Muscle of leg (tissue), 11 donors: ENCODE results near the gene ARAP2. TPM values are rescaled to one million over a fixed set of nuclear protein-coding genes. Genes with fewer than 3 reads are reported as not detected.

Source experiments
- DNase-seq: peaks from one replicate; pipeline ENCODE4 v3.0.0; 2013
- H3K27ac ChIP-seq: one replicate; pipeline ENCODE4 v1.5.1; 2013; ENCODE audit warnings: mild to moderate bottlenecking, low read length, control low read depth
- H3K27me3 ChIP-seq: one replicate; pipeline ENCODE4 v1.6.1; 2013; ENCODE audit warnings: low read length; ENCODE audit not compliant: control insufficient read depth, insufficient read depth
- H3K36me3 ChIP-seq: one replicate; pipeline ENCODE4 v1.6.1; 2013; ENCODE audit warnings: low read length; ENCODE audit not compliant: control insufficient read depth, insufficient read depth
- H3K4me1 ChIP-seq: one replicate; pipeline ENCODE4 v1.6.1; 2013; ENCODE audit warnings: low read length; ENCODE audit not compliant: control insufficient read depth, insufficient read depth
- H3K4me3 ChIP-seq: one replicate; pipeline ENCODE4 v1.5.1; 2013; ENCODE audit warnings: low read length, control low read depth
- H3K9me3 ChIP-seq: replicated peaks from 2 replicates; pipeline ENCODE4 v1.6.1; 2013; ENCODE audit warnings: low read depth, low read length; ENCODE audit not compliant: control insufficient read depth
- WGBS: methylation state at CpG from one replicate; pipeline ENCODE4 v1.1.5; 2013; ENCODE audit warnings: missing lambda C conversion rate; ENCODE audit not compliant: insufficient coverage; 5-methylcytosine and 5-hydroxymethylcytosine counted together
- polyA plus RNA-seq, 8 donors: library from polyadenylated mRNA; unstranded; fragments of 120-200 nt; gene quantifications; one replicate each; pipeline versions ENCODE4 v1.2.1 to v1.2.3, GENCODE V29; 2013; ENCODE audit warnings: inconsistent platforms in 1 of 8, low replicate concordance in 1 of 8; ENCODE audit not compliant: insufficient read length in 8 of 8, insufficient read depth in 1 of 8
- total RNA-seq: library from RNA; stranded (reverse); fragments of 120-200 nt; gene quantifications from one replicate; pipeline ENCODE4 v1.2.4, GENCODE V29; 2013

ARAP2 gene
- total and polyA plus RNA-seq, 9 donors = 0.58 to 2.4 (median 1.3) TPM

- no peak for DNase-seq
- WGBS = 86% methylated on average over 2 of the region's 4 CpGs
- Histone ChIP-seq H3K4me1 (no peaks in the 10 kb centered on the region), H3K4me3 (no peak overlapping the region), H3K27ac (no peak overlapping the region), H3K9me3 (no peaks in the 10 kb centered on the region), H3K27me3 (no peaks in the 10 kb centered on the region), H3K36me3 (no peaks in the 10 kb centered on the region)
Measured at GRCh38 chr4:36237366-36238313, 6.7 kb downstream of the ARAP2 start.

- WGBS = no CpG with 5 or more reads among the region's 2 CpGs
- Histone ChIP-seq H3K4me3 (no peak overlapping the region), H3K36me3 (no peaks in the 10 kb centered on the region), H3K27me3 (no peaks in the 10 kb centered on the region), H3K4me1 (no peaks in the 10 kb centered on the region), H3K9me3 (no peaks in the 10 kb centered on the region), H3K27ac (no peak overlapping the region)
- DNase-seq = no peak
Measured at GRCh38 chr4:36236159-36236558, 8.2 kb downstream of the ARAP2 start.

- H3K27ac ChIP-seq = no peak overlapping the region
- H3K9me3 ChIP-seq = no peaks in the 10 kb centered on the region
- no peaks in the 10 kb centered on the region for H3K36me3 ChIP-seq
- no peak for DNase-seq
- WGBS = 89% methylated on average over 2 of the region's 3 CpGs
- H3K4me1 ChIP-seq = no peaks in the 10 kb centered on the region
- no peak overlapping the region for H3K4me3 ChIP-seq
- no peaks in the 10 kb centered on the region for H3K27me3 ChIP-seq
Measured at GRCh38 chr4:36235306-36235705, 9.0 kb downstream of the ARAP2 start.

GRCh38 chr4:36233567-36234266 is 10.6 kb downstream of the ARAP2 start:
- Histone ChIP-seq H3K4me3 (no peak overlapping the region), H3K4me1 (no peaks in the 10 kb centered on the region), H3K27ac (no peak overlapping the region), H3K36me3 (no peaks in the 10 kb centered on the region), H3K9me3 (no peaks in the 10 kb centered on the region), H3K27me3 (no peaks in the 10 kb centered on the region)
- WGBS = 92% methylated on average over 4 of the region's 10 CpGs
- no peak for DNase-seq

GRCh38 chr4:36230534-36230933 is 13.8 kb downstream of the ARAP2 start:
- no CpG with 5 or more reads among the region's 3 CpGs for WGBS
- no peak for DNase-seq
- Histone ChIP-seq H3K4me3 (no peak overlapping the region), H3K9me3 (no peaks in the 10 kb centered on the region), H3K27me3 (no peaks in the 10 kb centered on the region), H3K36me3 (no peaks in the 10 kb centered on the region), H3K4me1 (no peaks in the 10 kb centered on the region), H3K27ac (no peak overlapping the region)

GRCh38 chr4:36227913-36228312 is 16.4 kb downstream of the ARAP2 start:
- H3K27ac ChIP-seq = no peak overlapping the region

GRCh38 chr4:36226430-36227227 is 17.7 kb downstream of the ARAP2 start:
- Histone ChIP-seq H3K4me3 (no peak overlapping the region), H3K9me3 (no peaks in the 10 kb centered on the region), H3K27ac (no peak overlapping the region), H3K36me3 (no peaks in the 10 kb centered on the region), H3K27me3 (no peaks in the 10 kb centered on the region), H3K4me1 (peaks cover 3% of the 10 kb centered on the region)
- DNase-seq = no peak
- WGBS = no CpG with 5 or more reads among the region's 2 CpGs

More at GRCh38 chr4:36227913-36228312, 16.4 kb downstream of the ARAP2 start:
- H3K4me1 ChIP-seq = peaks cover 3% of the 10 kb centered on the region
- H3K36me3 ChIP-seq = no peaks in the 10 kb centered on the region
- H3K4me3 ChIP-seq = no peak overlapping the region
- DNase-seq = no peak
- H3K9me3 ChIP-seq = no peaks in the 10 kb centered on the region
- no peaks in the 10 kb centered on the region for H3K27me3 ChIP-seq
- WGBS = 66% methylated on average over 4 of the region's 5 CpGs

GRCh38 chr4:36224972-36225903 is 19.1 kb downstream of the ARAP2 start:
- H3K9me3 ChIP-seq = no peaks in the 10 kb centered on the region
- H3K36me3 ChIP-seq = no peaks in the 10 kb centered on the region
- peaks cover 3% of the 10 kb centered on the region for H3K4me1 ChIP-seq
- H3K27me3 ChIP-seq = no peaks in the 10 kb centered on the region
- H3K27ac ChIP-seq = no peak overlapping the region
- 100% methylated on average over 1 of the region's 2 CpGs for WGBS
- no peak overlapping the region for H3K4me3 ChIP-seq
- DNase-seq = no peak

GRCh38 chr4:36222702-36223101 is 21.6 kb downstream of the ARAP2 start:
- H3K4me1 ChIP-seq = peaks cover 3% of the 10 kb centered on the region
- no peak for DNase-seq
- no peaks in the 10 kb centered on the region for H3K9me3 ChIP-seq
- WGBS = no CpG with 5 or more reads among the region's 1 CpG
- no peak overlapping the region for H3K4me3 ChIP-seq
- H3K27me3 ChIP-seq = no peaks in the 10 kb centered on the region
- no peak overlapping the region for H3K27ac ChIP-seq
- H3K36me3 ChIP-seq = no peaks in the 10 kb centered on the region
